HCT116 (cell line): Measurements from ENCODE around the gene PARD6G. TPM values are rescaled to one million over a fixed set of nuclear protein-coding genes. Genes with fewer than 3 reads are reported as not detected.
A peak's percentile ranks its signal among the peaks of the same experiment; 100 is the strongest.

ENCODE experiments used
- ATAC-seq: fragments of 200-7000 bp; cut with Tn5 transposase; 2 replicates; pipeline ENCODE4 v1.9.1; 2020; ENCODE audit warnings: mild to moderate bottlenecking, moderate library complexity
- BruUV-seq: library from RNA; stranded (reverse); fragments of 400-500 nt; replicated peaks from 2 replicates; lab custom pipeline; 2021; lab: Mats Ljungman, UMichigan
- CTCF ChIA-PET: fragments of 300-600 bp; sonication (Branson Sonifier 250); formaldehyde crosslinking; loops from one replicate; lab custom pipeline; 2021; ENCODE audit warnings: antibody characterized with exemption; lab: Charles Lee
- POLR2A ChIA-PET: fragments of 300-600, 350-600 bp; sonication (Branson Sonifier 250); formaldehyde crosslinking; loops from one replicate; lab custom pipeline; 2021; ENCODE audit warnings: antibody characterized with exemption; lab: Charles Lee
- RAD21 ChIA-PET, 2 experiments: fragments of 300-600 bp; sonication (Branson Sonifier 250); formaldehyde crosslinking; loops; one replicate each; lab custom pipeline; 2023; ENCODE audit warnings: low total read pairs in 2 of 2; ENCODE audit not compliant: uncharacterized antibody in 2 of 2, unreplicated experiment in 2 of 2, low non-redundant PET in 1 of 2; lab: Charles Lee
- DNase-seq: peaks from one replicate; pipeline ENCODE4 v3.0.0-alpha.2; 2010; ENCODE audit warnings: low read depth, low spot score
- H2AFZ ChIP-seq: fragments of 200-600 bp; shearing (Covaris generic), sonication (generic); 2 replicates; pipeline ENCODE4 v1.6.1; 2017; ENCODE audit warnings: low read depth, mixed run types, mixed read lengths, antibody characterized with exemption, low read length; ENCODE audit not compliant: poor library complexity, severe bottlenecking
- H3K27ac ChIP-seq: 2 replicates; pipeline ENCODE4 v1.5.1; 2012; ENCODE audit warnings: low read depth, low read length
- H3K27me3 ChIP-seq: fragments of 200-600 bp; sonication (generic); 2 replicates; pipeline ENCODE4 v1.6.1; 2016; ENCODE audit warnings: mixed run types, low read length, mixed read lengths; ENCODE audit not compliant: insufficient read depth
- H3K36me3 ChIP-seq, 2 experiments: fragments of 200-500 bp in 1 of 2; fragments of 200-600 bp in 1 of 2; sonication (Bioruptor generic) in 1 of 2; sonication (generic) in 1 of 2; 2 replicates each; pipeline versions ENCODE4 v1.5.1 to v1.6.1; 2014 to 2016; ENCODE audit warnings: low read length in 2 of 2, inconsistent platforms in 1 of 2, mixed read lengths in 1 of 2, mixed run types in 1 of 2; ENCODE audit not compliant: insufficient read depth in 2 of 2, control insufficient read depth in 1 of 2
- H3K4me1 ChIP-seq, 2 experiments: fragments of 200-600 bp in 1 of 2; sonication (generic) in 1 of 2; 2 replicates each; pipeline versions ENCODE4 v1.5.1 to v1.6.1; 2012 to 2017; ENCODE audit warnings: low read length in 2 of 2, inconsistent platforms in 1 of 2, mild to moderate bottlenecking in 1 of 2, mixed read lengths in 1 of 2, mixed run types in 1 of 2, moderate library complexity in 1 of 2; ENCODE audit not compliant: insufficient read depth in 2 of 2, control insufficient read depth in 1 of 2
- H3K4me2 ChIP-seq: fragments of 200-600 bp; sonication (generic); 2 replicates; pipeline ENCODE4 v1.6.1; 2017; ENCODE audit warnings: mixed run types, low read length, mixed read lengths
- H3K4me3 ChIP-seq, 2 experiments: fragments of 200-600 bp in 1 of 2; sonication (generic) in 1 of 2; replicated peaks in 1 of 2; 2 replicates each; pipeline ENCODE4 v1.5.1; 2011 to 2016; ENCODE audit warnings: low read length in 2 of 2, control low read depth in 1 of 2, low read depth in 1 of 2, mild to moderate bottlenecking in 1 of 2, mixed read lengths in 1 of 2, mixed run types in 1 of 2
- H3K79me2 ChIP-seq: fragments of 200-600 bp; sonication (generic); 2 replicates; pipeline ENCODE4 v1.6.1; 2017; ENCODE audit warnings: mild to moderate bottlenecking, mixed run types, low read length, moderate library complexity, mixed read lengths; ENCODE audit not compliant: insufficient read depth
- H3K9ac ChIP-seq: fragments of 200-600 bp; sonication (generic); 2 replicates; pipeline ENCODE4 v1.6.1; 2016; ENCODE audit warnings: low read length, mixed read lengths
- H3K9me2 ChIP-seq: fragments of 200-600 bp; sonication (generic), shearing (Covaris generic); 2 replicates; pipeline ENCODE4 v1.6.1; 2017; ENCODE audit warnings: mixed run types, mild to moderate bottlenecking, moderate library complexity; ENCODE audit not compliant: insufficient read depth
- H3K9me3 ChIP-seq, 2 experiments: fragments of 200-500 bp in 1 of 2; fragments of 200-600 bp in 1 of 2; sonication (Bioruptor generic) in 1 of 2; sonication (generic) in 1 of 2; 2 replicates each; pipeline ENCODE4 v1.6.1; 2014 to 2017; ENCODE audit warnings: low read length in 2 of 2, mixed read lengths in 2 of 2, inconsistent platforms in 1 of 2, low read depth in 1 of 2, mild to moderate bottlenecking in 1 of 2, mixed run types in 1 of 2, moderate library complexity in 1 of 2; ENCODE audit not compliant: control insufficient read depth in 1 of 2, insufficient read depth in 1 of 2
- H4K20me1 ChIP-seq: fragments of 200-600 bp; sonication (generic), shearing (Covaris generic); 2 replicates; pipeline ENCODE4 v1.6.1; 2017; ENCODE audit warnings: mixed run types, mild to moderate bottlenecking, moderate library complexity; ENCODE audit not compliant: insufficient read depth
- EGR1 ChIP-seq: IDR thresholded peaks from 2 replicates; pipeline ENCODE4 v1.6.1; 2012; ENCODE audit warnings: low read depth
- SP1 ChIP-seq: IDR thresholded peaks from 2 replicates; pipeline ENCODE4 v1.6.1; 2012; ENCODE audit warnings: low read depth
- ZFX ChIP-seq: fragments of 450-650 bp; IDR thresholded peaks from 2 replicates; pipeline ENCODE4 v1.6.1; 2017
- ZNF274 ChIP-seq: fragments of 200-500 bp; sonication (Bioruptor generic); IDR thresholded peaks from 2 replicates; pipeline ENCODE4 v1.6.1; 2014; ENCODE audit warnings: mild to moderate bottlenecking, low read depth, low read length, inconsistent platforms
- intact Hi-C: fragments of 100-400 bp; cut with micrococcal nuclease; formaldehyde crosslinking; loops from 2 replicates; pipeline ENCODE4 v1.10.0; 2022
- total RNA-seq: library from RNA; stranded (reverse); gene quantifications from one replicate; pipeline ENCODE4 v1.2.1, GENCODE V29; 2021; ENCODE audit not compliant: unreplicated experiment

The PARD6G gene
- total RNA-seq, 1 experiment from 2014 or later: 12.8 TPM

DNA sequence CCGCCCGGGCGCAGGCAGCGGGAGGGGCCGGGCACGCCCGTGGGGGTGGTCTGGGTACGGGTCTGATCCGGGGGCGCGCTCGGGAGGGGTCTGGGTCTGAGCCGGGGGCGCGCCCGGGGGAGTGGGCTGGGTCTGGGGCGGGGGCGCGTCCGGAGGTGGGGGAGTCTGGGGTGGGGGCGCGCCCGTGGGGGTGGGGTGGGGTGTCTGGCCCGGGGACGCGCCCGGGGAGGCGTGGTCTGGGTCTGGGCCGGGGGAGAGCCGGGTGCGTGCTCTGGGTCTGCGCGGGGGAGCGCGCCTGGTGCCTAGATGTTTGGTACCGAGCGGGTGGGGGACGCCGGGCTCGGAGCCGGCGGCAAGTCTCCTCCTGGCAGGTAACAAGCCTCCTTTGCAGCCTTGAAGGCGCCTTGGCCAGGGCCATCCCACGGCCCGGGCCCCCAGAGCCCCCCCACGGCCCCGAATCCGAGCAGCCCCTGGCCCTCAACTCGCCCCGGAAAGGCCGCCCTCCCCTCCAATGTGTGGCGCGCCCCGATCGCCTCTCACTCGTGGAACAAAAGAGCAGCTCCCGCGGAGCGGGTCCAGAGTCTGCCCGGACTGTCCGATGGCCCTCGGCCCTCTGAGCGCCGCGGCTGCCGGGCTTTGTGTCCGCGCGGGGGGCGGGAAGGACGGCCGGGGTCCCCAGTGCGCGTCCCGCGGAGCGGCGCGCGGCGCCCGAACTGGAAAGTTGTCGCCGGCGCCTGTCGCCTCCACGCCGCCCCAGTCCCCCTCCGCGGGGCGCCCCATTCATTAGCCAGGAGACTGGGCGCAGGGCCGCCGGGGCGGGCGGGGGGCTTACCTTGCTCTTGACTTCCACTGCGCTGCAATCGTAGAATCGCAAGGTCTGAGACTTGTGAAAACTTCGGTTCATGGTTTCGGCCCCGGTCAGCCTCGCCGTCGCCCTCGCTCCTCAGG is 595 bp downstream of the PARD6G start:
- Histone ChIP-seq H3K27me3 (no peaks in the 10 kb centered on the region), H3K9ac (peak overlapping the region; percentile 72), H3K36me3 (no peaks in the 10 kb centered on the region), H3K4me2 (peak overlapping the region; percentile 85), H3K9me3 (no peaks in the 10 kb centered on the region), H3K27ac (peak overlapping the region; percentile 58; the same call in 1 of the 2 replicates), H4K20me1 (no peaks in the 10 kb centered on the region), H2AFZ (no peak overlapping the region)
- ATAC-seq: peak; percentile 62
- no peak for DNase-seq
- ChIA-PET POLR2A (no interaction called here), RAD21 (no interaction called here), CTCF (no interaction called here)
- no TSS peak for BruUV-seq
- intact Hi-C loops: no loop called here
- TF ChIP-seq ZFX (peak; percentile 57), ZNF274 (no peak)
- TF ChIP-seq, all 23 proteins: peak for 1
- H3K4me3 ChIP-seq: peak overlapping the region; percentile 69 to 78
- H3K4me1 ChIP-seq: peaks cover 4 to 11% of the 10 kb centered on the region in 2 experiments; a peak in 3 of 4 replicates
- H3K79me2 ChIP-seq: peaks cover 14% of the 10 kb centered on the region
- H3K9me2 ChIP-seq: no peaks in the 10 kb centered on the region

DNA sequence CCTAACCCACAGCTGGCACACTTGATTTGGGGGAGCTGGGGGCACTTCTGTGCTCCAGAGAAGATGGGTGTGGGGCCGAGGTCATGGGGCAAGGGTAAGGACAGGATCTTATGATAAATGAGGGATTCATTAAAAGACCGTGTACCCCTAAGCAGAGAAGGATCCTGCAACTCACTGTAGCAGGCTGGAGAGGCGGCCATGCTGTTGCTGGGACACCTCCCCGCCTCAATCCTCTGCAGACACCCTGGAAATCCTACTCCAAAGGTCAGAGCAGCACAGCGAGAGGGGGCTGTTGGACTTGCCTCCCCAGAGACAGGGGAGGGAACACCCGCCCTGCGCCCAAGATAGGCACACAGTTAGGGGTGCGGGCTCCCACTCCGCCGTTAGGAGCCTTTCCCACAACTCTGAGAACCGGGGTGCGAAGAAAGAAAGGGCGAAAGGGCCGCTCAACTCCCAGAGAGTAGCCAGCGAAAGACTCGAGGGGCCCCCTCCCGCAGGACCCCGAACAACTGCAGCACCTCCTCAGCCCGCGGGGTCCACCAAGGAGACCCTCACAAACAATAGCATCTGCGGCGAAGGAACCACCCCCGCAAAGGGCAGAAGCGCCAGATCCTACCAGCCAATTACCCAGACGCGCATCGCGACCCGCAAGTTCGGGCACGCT is 1.4 kb downstream of the PARD6G start:
- Histone ChIP-seq H3K27ac (no peak overlapping the region; the same call in 1 of the 2 replicates), H2AFZ (no peak overlapping the region), H3K4me3 (peak overlapping the region; percentile 69 to 78), H3K4me2 (peak overlapping the region; percentile 85), H3K9me3 (no peaks in the 10 kb centered on the region), H4K20me1 (no peaks in the 10 kb centered on the region), H3K4me1 (peaks cover 4 to 11% of the 10 kb centered on the region in 2 experiments; a peak in 3 of 4 replicates), H3K36me3 (no peaks in the 10 kb centered on the region), H3K9ac (peak overlapping the region; percentile 33; the same call in 1 of the 2 replicates), H3K79me2 (peaks cover 14% of the 10 kb centered on the region), H3K9me2 (no peaks in the 10 kb centered on the region), H3K27me3 (no peaks in the 10 kb centered on the region)
- CTCF ChIA-PET: no interaction called here
- POLR2A ChIA-PET: no interaction called here
- DNase-seq (no peak), ATAC-seq (no peak; the same call in 1 of the 2 replicates)
- RAD21 ChIA-PET: no interaction called here
- intact Hi-C loops: no loop called here
- TF ChIP-seq SP1: no peak
- TF ChIP-seq EGR1: 0 out of 2 replicates have a peak, but pooled peaks have one; percentile 29
- BruUV-seq: no TSS peak
